Adipose tissue (tissue), 3 donors: ENCODE results near the gene RIPOR3. TPM values are rescaled to one million over a fixed set of nuclear protein-coding genes. Genes with fewer than 3 reads are reported as not detected.
"Not testable (repeated sequence)": the region's sequence is repeated elsewhere in the genome, so short reads cannot be mapped to it uniquely, and the experiment has no call there.

Source experiments
- H3K27ac ChIP-seq: one replicate; pipeline ENCODE4 v1.5.1; 2013; ENCODE audit warnings: low read depth, low read length
- WGBS, 3 donors: extraction: QIAGEN DNeasy Blood & Tissue Kit; methylation state at CpG; one replicate each; pipeline ENCODE4 v1.1.7; 2013; 5-methylcytosine and 5-hydroxymethylcytosine counted together
- polyA plus RNA-seq, 3 donors: library from polyadenylated mRNA; stranded (reverse); fragments of 200-250 nt; gene quantifications; one replicate each; pipeline ENCODE4 v1.2.3, GENCODE V29; 2013
- donor health status: healthy with polysubstance abuse.
- donor health status: Bipolar disorder and iron deficiency.
- donor health status: healthy.

The RIPOR3 gene
- polyA plus RNA-seq, 3 donors: 5.3 to 42.7 (median 23.7) TPM

DNA sequence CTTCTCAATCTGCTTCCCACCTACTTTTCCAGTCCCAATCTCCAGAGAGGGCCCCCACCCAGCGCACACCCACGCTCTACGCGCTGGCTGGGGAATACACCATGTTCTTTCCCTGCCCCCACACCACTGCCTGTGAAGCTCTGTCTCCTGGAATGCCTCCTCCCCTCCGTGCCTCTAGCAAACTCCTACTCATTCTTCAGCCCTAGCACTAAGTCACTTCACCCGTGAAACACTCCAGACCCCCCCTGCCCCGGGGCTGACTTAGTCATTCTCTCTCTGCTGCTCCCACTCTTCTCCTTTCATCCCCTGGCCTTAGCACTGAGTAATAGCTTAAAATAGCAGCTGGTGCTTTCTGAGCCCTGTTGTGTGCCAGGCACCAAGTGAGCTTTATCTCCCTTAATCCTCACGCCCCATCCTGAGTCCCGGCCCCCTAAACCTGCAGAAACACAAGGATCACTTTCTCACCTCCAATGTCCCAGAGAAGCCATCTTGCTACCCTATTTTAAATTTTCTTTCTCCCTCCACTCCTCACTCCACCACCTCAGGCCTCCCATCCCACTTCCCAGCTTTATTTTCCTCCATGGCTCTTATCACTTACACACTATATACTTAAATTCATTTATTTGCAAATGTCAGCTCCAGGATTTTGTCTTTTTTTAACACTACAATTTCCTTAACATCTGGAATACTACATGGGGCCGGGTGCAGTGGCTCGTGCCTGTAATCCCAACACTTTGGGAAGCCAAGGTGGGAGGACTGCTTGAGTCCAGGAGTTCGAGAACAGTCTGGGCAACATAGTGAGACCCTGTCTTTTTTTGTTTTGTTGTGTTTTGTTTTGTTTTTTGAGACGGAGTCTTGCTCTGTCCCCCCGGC, 33.7 kb upstream of the RIPOR3 start:
- 53 to 73% (median 54%) methylated on average over 14 of the region's 14 CpGs for WGBS, 3 donors
- H3K27ac ChIP-seq: no peak overlapping the region

GRCh38 chr20:50724112-50724725, 32.9 kb upstream of the RIPOR3 start:
- H3K27ac ChIP-seq: no peak overlapping the region
- WGBS, 3 donors: 86 to 93% (median 87%) methylated on average over 7 of the region's 7 CpGs

DNA sequence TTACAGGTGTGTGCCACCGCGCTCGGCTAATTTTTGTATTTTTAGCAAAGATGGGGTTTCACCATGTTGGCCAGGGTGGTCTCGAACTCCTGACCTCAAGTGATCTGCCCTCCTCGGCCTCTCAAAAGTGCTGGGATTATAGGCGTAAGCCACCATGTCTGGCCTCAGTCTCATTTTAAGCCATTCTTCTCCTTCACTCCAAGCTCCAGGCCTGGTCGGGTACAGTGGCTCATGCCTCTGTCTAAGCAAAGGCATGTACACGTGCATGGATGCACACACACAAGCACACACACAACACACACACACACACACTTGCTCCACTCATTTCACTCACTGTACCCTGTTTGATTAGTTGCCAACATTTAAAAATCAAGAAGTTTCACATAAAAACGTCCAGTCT, 32.3 kb upstream of the RIPOR3 start:
- no peak overlapping the region for H3K27ac ChIP-seq
- WGBS, 3 donors: 86 to 89% (median 87%) methylated on average over 9 of the region's 9 CpGs

DNA sequence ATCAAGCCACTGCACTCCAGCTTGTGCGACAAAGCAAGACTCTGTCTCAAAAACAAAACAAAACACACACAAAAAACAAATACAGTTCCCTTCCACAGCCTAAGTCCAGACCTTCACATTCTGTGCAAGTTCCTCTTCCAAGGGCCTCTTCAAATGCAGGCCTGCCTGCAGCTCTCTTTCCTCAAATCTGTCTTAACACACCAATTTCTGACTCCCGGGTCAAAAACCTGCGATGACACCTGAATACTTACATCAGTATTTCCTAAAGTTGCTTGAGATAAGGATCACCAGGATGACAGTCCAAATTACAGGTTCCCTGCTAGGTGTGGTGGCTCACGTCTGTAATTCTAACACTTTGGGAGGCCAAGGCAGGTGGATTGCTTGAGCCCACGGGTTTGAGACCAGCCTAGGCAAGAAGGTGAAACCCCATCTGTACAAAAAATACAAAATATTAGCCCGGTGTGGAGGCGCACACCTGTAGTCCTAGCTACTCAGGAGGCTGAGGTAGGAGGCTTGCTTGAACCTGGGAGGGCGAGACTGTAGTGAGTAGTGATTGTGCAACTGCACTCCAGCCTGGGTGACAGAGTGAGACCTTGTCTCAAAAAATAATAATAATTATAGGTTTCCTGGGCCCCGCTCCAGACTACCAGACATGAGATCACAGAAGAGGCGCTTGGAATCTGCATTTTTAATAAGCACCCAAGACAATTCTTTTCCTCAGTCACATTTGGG, 31.2 kb upstream of the RIPOR3 start:
- 89 to 92% (median 90%) methylated on average over 10 of the region's 10 CpGs for WGBS, 3 donors
- no peak overlapping the region for H3K27ac ChIP-seq

GRCh38 chr20:50721881-50722281, 30.5 kb upstream of the RIPOR3 start:
- WGBS, 3 donors: 54 to 81% (median 56%) methylated on average over 9 of the region's 9 CpGs
- no peak overlapping the region for H3K27ac ChIP-seq

GRCh38 chr20:50720582-50720981, 29.2 kb upstream of the RIPOR3 start:
- H3K27ac ChIP-seq: no peak overlapping the region

GRCh38 chr20:50720026-50720425, 28.7 kb upstream of the RIPOR3 start:
- 81 to 85% (median 85%) methylated on average over 5 of the region's 5 CpGs for WGBS, 3 donors
- no peak overlapping the region for H3K27ac ChIP-seq

GRCh38 chr20:50719328-50719727, 28.0 kb upstream of the RIPOR3 start:
- WGBS, 3 donors: 95 to 98% (median 96%) methylated on average over 4 of the region's 4 CpGs
- H3K27ac ChIP-seq: no peak overlapping the region

- H3K27ac ChIP-seq: no peak overlapping the region
- 55 to 67% (median 56%) methylated on average over 13 of the region's 13 CpGs for WGBS, 3 donors
Measured at GRCh38 chr20:50717974-50718761, 26.8 kb upstream of the RIPOR3 start.

DNA sequence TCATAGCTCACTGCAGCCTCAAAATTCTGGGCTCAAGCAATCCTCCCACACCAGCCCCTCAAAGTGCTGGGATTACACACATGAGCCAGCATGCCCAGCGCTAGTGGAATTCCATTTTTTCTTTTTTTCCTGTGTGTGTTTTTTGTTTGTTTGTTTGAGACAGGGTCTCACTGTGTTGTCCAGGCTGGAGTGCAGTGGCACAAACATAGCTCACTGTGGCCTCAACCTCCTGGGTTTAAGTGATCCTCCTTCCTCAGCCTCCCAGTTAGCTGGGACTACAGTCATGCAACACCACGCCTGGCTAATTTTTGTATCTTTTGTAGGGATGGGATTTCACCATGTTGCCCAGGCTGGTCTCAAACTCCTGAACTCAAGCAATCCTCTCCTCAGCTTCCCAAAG, 26.0 kb upstream of the RIPOR3 start:
- no peak overlapping the region for H3K27ac ChIP-seq
- 63 to 98% (median 67%) methylated on average over 2 of the region's 2 CpGs for whole genome bisulfite sequencing, 3 donors

GRCh38 chr20:50716518-50716917, 25.2 kb upstream of the RIPOR3 start:
- 88 to 100% (median 92%) methylated on average over 1 of the region's 1 CpG for WGBS, 3 donors
- H3K27ac ChIP-seq: no peak overlapping the region

DNA sequence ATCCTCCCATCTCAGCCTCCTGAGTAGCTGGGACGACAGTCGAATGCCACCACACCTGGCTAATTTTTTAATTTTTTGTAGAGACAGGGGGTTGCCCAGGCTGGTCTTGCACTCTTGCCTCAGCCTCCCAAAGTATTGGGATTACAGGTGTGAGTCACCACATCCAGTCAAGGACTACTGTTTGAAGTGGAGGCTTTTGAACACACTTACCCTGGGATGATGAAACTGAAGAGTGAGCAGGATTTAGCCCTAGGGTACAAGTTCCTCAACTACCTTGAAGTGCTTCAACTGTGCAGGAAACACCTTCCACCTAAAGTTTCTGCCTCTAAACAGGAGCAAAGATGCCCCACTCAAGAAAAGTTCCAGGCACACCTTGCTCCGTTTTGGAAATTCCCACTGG, 24.4 kb upstream of the RIPOR3 start:
- 87 to 91% (median 90%) methylated on average over 3 of the region's 3 CpGs for WGBS, 3 donors
- H3K27ac ChIP-seq: no peak overlapping the region

DNA sequence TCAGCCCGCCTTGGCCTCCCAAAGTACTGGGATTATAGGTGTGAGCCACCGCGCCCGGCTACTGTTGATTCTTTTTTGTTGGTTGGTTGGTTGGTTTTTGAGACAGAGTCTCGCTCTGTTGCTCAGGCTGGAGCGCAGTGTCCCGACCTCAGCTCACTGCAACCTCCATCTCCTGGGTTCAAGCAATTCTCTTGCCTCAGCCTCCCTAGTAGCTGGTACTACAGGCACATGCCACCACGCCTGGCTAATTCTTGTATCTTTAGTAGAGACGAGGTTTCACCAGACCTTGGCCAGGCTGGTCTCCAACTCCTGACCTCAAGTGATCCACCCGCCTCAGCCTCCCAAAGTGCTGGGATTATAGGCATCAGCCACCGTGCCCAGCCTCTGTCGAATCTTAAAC, 23.1 kb upstream of the RIPOR3 start:
- 92 to 93% (median 93%) methylated on average over 12 of the region's 12 CpGs for WGBS, 3 donors

DNA sequence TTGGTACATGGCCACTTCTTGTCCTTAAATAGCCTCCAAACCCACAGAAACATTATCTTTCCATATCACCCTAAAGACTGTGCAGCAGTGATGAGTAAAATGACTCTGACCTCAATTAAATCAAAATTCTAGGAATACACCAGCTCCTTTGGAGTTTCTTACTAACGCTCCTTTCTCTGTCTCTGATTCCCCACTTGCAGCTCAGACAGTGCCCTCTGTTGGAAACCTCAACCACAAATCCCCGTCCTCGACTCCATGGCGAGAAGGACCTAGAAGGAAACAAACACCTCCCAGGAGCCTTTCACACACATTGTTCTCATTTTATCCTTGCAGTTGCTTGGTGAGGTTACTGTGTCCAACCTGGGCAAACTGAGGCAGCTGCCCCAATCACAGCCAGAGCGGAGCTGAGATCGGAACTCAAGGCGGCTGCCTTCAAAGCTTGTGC, 22.3 kb upstream of the RIPOR3 start:
- 38 to 42% (median 41%) methylated on average over 7 of the region's 7 CpGs for WGBS, 3 donors

More for the DNA sequence above, 23.1 kb upstream of the RIPOR3 start:
- H3K27ac ChIP-seq: not testable (repeated sequence)

GRCh38 chr20:50712771-50713656, 21.7 kb upstream of the RIPOR3 start:
- H3K27ac ChIP-seq: no peak overlapping the region
- WGBS, 3 donors: 85 to 92% (median 87%) methylated on average over 7 of the region's 7 CpGs

More for the DNA sequence above, 22.3 kb upstream of the RIPOR3 start:
- H3K27ac ChIP-seq: no peak overlapping the region

GRCh38 chr20:50711113-50711825, 19.9 kb upstream of the RIPOR3 start:
- 82 to 89% (median 88%) methylated on average over 13 of the region's 13 CpGs for WGBS, 3 donors
- H3K27ac ChIP-seq: no peak overlapping the region

DNA sequence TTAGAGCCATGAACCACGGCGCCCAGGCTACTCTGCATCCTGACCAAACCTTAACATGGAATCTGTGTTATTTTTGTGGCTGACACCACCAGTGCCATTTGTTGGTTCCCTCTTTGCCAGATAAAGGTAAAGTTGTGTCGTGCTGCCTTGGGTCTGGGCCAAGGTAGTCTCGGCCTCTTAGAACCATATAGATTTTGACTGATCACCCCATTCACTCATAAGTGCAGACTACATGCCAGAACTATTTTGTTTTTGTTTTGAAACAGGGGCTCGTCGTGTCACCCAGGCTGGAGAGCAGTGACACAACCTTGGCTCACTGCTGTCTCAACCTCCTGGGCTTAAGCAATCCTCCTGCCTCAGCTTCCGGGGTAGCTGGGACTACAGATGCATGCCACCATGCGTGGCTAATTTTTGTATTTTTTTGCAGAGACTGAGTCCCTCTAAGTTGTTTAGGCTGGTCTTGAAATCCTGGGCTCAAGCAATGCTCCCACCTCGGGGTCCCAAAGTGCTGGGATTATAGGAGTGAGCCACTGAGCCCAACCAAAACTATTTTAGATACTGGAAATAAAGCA, 19.2 kb upstream of the RIPOR3 start:
- H3K27ac ChIP-seq: no peak overlapping the region
- WGBS, 3 donors: 50 to 59% (median 55%) methylated on average over 9 of the region's 9 CpGs
